ENCODE data around the gene PGLYRP1.

The PGLYRP1 gene

DNA sequence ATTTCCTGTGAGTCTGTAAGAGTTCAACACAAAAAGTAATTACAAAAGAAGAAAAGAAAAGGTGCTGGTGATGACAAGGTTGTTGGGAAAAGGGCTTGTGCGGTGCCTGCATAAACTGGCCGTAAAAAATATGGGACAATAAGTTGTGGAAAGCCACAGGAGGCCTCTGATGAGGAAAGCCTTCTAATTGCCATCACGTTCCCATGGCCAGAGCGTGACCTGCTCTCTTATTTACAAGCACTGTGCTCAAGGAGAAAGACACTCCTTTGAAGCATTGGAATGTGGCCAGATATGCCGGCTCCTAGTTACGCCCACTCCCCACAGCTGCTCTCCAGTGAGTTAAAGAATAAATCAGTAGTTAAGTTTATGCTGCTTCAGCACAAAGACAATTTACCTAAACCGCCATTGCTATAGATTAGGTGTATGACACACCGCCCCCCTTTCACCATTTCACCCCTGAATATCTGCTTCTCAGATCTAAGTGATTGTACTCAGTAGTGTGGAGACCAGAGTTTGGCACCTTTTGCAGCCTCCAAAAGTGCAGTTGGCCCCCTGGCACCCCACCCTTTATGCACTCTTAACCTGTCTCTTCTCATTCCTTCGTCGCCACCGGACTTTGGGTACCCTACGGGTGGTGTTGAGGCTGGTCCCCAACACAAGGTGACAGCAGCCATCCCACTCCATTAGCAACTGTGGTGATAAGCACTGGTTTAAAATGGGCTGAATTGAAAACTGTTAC lies 8.1 kb upstream of the PGLYRP1 start:
- TF ChIP-seq, protein P1, sequence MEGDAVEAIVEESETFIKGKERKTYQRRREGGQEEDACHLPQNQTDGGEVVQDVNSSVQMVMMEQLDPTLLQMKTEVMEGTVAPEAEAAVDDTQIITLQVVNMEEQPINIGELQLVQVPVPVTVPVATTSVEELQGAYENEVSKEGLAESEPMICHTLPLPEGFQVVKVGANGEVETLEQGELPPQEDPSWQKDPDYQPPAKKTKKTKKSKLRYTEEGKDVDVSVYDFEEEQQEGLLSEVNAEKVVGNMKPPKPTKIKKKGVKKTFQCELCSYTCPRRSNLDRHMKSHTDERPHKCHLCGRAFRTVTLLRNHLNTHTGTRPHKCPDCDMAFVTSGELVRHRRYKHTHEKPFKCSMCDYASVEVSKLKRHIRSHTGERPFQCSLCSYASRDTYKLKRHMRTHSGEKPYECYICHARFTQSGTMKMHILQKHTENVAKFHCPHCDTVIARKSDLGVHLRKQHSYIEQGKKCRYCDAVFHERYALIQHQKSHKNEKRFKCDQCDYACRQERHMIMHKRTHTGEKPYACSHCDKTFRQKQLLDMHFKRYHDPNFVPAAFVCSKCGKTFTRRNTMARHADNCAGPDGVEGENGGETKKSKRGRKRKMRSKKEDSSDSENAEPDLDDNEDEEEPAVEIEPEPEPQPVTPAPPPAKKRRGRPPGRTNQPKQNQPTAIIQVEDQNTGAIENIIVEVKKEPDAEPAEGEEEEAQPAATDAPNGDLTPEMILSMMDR (IDR thresholded peaks at IDR 0.05; ENCODE audit: low read depth, low read length, missing control alignments) = no peak
- H3K27ac ChIP-seq = no peak overlapping the region
- no peak overlapping the region for H3K4me3 ChIP-seq (ENCODE audit: low read depth, low read length)
- H3K36me3 ChIP-seq (replicated peaks) = no peaks in the 10 kb centered on the region
- in situ Hi-C loops (cut with HindIII; ENCODE audit: low pct_ligation_motif_present, low sequenced_read_pairs) = no loop called here
- H3K27me3 ChIP-seq (replicated peaks) = peaks cover 10% of the 10 kb centered on the region
- DNase-seq = no peak

GRCh38 chr19:46025835-46026234 lies 3.0 kb upstream of the PGLYRP1 start:
- Histone ChIP-seq H3K4me3 (ENCODE audit: low read depth, low read length) (no peak overlapping the region), H3K36me3 (replicated peaks) (no peaks in the 10 kb centered on the region), H3K27ac (no peak overlapping the region), H3K27me3 (replicated peaks) (peaks cover 14% of the 10 kb centered on the region)
- TF ChIP-seq, protein P1 (IDR thresholded peaks at IDR 0.05; ENCODE audit: low read depth, low read length, missing control alignments) = no peak
- no peak for DNase-seq
- in situ Hi-C loops (cut with HindIII; ENCODE audit: low pct_ligation_motif_present, low sequenced_read_pairs) = no loop called here

DNA sequence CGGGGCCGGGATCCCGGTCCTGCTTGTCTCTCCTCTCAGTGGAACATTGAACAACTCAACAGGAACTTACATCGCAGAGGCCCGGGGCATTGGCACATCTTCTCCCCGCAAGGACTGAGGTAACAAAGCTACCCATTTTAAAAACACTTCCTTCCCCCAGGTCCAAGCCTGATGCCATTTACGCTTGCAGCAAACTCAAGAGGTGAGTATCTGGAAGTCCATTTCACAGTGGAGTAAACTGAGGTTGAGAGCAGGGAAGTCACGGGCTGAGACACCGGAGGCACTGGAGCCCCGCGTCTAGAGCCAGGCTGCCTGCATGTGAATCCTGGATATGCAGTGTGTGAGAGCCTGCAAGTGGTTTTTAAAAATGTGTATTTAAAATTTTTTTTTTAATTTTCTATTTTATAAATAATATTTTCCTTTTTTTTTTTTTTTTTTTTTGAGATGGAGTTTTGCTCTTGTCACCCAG lies 492 bp upstream of the PGLYRP1 start:
- Histone ChIP-seq H3K36me3 (replicated peaks) (no peaks in the 10 kb centered on the region), H3K27ac (no peak overlapping the region), H3K4me3 (ENCODE audit: low read depth, low read length) (no peak overlapping the region), H3K27me3 (replicated peaks) (peaks cover 14% of the 10 kb centered on the region)
- TF ChIP-seq, protein P1 (IDR thresholded peaks at IDR 0.05; ENCODE audit: low read depth, low read length, missing control alignments) = no peak
- in situ Hi-C loops (cut with HindIII; ENCODE audit: low pct_ligation_motif_present, low sequenced_read_pairs) = no loop called here
- DNase-seq = no peak

GRCh38 chr19:46022061-46022430 lies 807 bp downstream of the PGLYRP1 start:
- H3K4me3 ChIP-seq (ENCODE audit: low read depth, low read length) = no peak overlapping the region
- in situ Hi-C loops (cut with HindIII; ENCODE audit: low pct_ligation_motif_present, low sequenced_read_pairs) = no loop called here

GRCh38 chr19:46021531-46022041 lies 1.3 kb downstream of the PGLYRP1 start:
- H3K27me3 ChIP-seq (replicated peaks) = peaks cover 14% of the 10 kb centered on the region
- no peak overlapping the region for H3K4me3 ChIP-seq (ENCODE audit: low read depth, low read length)
- H3K36me3 ChIP-seq (replicated peaks) = no peaks in the 10 kb centered on the region
- TF ChIP-seq, protein P1 (IDR thresholded peaks at IDR 0.05; ENCODE audit: low read depth, low read length, missing control alignments) = no peak
- no peak for DNase-seq
- in situ Hi-C loops (cut with HindIII; ENCODE audit: low pct_ligation_motif_present, low sequenced_read_pairs) = no loop called here
- no peak overlapping the region for H3K27ac ChIP-seq

More at GRCh38 chr19:46022061-46022430, 807 bp downstream of the PGLYRP1 start:
- Histone ChIP-seq H3K36me3 (replicated peaks) (no peaks in the 10 kb centered on the region), H3K27ac (no peak overlapping the region), H3K27me3 (replicated peaks) (peaks cover 14% of the 10 kb centered on the region)
- TF ChIP-seq, protein P1 (IDR thresholded peaks at IDR 0.05; ENCODE audit: low read depth, low read length, missing control alignments) = no peak
- DNase-seq = no peak

DNA sequence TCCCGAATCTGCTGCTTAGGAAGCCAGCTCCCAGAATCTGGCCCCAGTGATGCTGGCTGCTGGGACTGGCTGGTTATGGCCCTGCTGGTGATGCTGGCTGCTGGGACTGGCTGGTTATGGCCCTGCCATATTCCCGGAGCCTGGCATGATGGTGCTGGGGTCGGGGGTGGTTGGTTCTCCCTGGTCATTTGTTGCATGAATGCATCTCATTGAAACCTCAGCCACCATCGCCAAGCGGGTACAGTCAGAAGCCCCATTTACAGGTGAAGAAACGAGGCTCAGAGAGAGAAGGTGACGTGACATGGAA lies 2.1 kb downstream of the PGLYRP1 start:
- no peak overlapping the region for H3K27ac ChIP-seq
- in situ Hi-C loops (cut with HindIII; ENCODE audit: low pct_ligation_motif_present, low sequenced_read_pairs) = no loop called here
- no peaks in the 10 kb centered on the region for H3K36me3 ChIP-seq (replicated peaks)
- peaks cover 18% of the 10 kb centered on the region for H3K27me3 ChIP-seq (replicated peaks)
- no peak for DNase-seq
- no peak overlapping the region for H3K4me3 ChIP-seq (ENCODE audit: low read depth, low read length)
- TF ChIP-seq, protein P1 (IDR thresholded peaks at IDR 0.05; ENCODE audit: low read depth, low read length, missing control alignments) = no peak

Data from brain microvascular endothelial cell (primary cell).